ENCODE measurements around the gene SCARF2.

The SCARF2 gene

DNA sequence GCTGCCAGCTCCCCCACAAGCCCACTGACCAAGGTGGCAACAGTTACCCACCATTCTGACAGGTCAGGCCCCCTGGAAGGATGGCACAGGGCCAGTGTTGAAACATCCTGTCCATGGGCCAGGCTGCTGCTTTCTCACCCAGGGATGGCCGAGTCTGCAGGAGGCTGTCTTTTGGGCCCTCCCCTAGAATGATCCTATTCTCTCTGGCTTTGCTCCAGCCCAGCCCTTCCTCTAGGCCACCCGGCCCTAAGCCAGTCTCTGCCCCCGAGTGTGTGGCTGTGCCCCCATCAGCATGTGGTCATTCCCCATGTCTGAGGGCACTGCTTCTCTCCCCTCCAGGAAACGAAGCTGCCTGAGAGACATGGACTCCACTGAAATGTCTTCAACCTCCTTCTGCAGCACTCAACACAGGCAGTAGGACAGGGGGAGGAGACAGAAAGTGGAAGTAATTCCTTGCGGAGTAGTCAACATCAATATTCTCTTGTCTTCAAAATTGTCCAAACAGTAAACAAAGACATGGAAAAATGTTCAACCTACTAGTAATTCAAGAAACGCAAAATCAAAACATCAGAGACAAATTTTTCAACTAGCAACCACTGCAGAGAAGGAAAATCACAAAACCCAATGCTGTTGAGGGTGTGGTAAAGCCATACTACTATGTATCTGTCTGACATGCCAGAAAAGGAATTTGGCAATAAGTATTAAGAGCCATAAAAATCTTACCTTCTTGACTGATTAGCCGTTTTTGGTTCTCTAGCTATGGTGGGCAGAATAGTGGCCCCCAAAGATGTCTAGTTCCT is 5.1 kb upstream of the SCARF2 start:
- Histone ChIP-seq H3K27me3 (replicated peaks) (no peaks in the 10 kb centered on the region), H3K27ac (no peak overlapping the region), H3K36me3 (replicated peaks) (peaks cover 8% of the 10 kb centered on the region), H3K4me3 (ENCODE audit: low read depth, low read length) (no peak overlapping the region)
- TF ChIP-seq, protein P1, sequence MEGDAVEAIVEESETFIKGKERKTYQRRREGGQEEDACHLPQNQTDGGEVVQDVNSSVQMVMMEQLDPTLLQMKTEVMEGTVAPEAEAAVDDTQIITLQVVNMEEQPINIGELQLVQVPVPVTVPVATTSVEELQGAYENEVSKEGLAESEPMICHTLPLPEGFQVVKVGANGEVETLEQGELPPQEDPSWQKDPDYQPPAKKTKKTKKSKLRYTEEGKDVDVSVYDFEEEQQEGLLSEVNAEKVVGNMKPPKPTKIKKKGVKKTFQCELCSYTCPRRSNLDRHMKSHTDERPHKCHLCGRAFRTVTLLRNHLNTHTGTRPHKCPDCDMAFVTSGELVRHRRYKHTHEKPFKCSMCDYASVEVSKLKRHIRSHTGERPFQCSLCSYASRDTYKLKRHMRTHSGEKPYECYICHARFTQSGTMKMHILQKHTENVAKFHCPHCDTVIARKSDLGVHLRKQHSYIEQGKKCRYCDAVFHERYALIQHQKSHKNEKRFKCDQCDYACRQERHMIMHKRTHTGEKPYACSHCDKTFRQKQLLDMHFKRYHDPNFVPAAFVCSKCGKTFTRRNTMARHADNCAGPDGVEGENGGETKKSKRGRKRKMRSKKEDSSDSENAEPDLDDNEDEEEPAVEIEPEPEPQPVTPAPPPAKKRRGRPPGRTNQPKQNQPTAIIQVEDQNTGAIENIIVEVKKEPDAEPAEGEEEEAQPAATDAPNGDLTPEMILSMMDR (IDR thresholded peaks at IDR 0.05; ENCODE audit: low read depth, low read length, missing control alignments): no peak
- no peak for DNase-seq
- in situ Hi-C loops (cut with HindIII; ENCODE audit: low pct_ligation_motif_present, low sequenced_read_pairs): no loop called here

DNA sequence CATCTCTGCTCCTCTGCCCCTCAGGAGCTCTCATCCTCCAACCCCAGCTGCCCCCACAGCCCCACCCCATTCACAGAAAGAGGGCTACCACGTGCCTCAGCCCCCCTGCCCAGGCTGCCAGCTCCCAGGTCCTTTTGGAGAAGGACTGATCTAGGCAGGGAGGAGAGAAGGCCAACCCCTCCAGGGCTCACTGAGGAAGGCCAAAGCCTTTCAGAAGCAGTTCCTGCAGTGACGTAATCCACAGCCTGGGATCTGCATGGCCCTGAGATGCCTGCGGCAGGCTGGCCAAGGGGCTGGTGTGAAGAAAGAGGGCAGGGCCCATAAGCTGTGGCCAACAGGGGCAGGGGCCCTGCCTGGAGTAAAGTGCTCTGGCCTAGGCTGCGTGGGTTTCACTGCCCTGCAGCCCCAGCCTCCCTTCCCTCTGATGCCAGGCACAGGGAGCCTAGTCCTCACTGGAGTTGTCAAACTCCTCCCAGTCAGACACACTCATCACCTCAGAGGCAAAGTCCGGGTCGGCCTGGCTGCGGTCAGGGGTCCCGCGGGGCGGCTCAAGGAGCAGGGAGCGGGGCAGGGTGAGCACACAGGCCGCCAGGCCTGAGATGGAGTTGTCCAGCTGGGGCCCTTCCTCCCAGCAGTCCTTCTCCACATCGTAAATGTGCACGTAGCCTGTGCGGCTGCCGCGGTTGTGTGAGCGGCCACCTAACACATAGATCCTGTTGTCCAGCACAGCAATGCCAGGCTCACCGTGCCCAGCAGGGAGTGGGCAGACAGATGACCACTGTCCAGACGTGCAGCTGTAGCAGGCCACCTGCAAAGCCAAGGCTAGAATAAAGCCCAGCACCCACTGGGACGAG is 4.2 kb upstream of the SCARF2 start:
- H3K27me3 ChIP-seq (replicated peaks): no peaks in the 10 kb centered on the region
- H3K4me3 ChIP-seq (ENCODE audit: low read depth, low read length): no peak overlapping the region
- TF ChIP-seq, protein P1 (IDR thresholded peaks at IDR 0.05; ENCODE audit: low read depth, low read length, missing control alignments): no peak
- no peak for DNase-seq
- no peak overlapping the region for H3K27ac ChIP-seq
- H3K36me3 ChIP-seq (replicated peaks): peaks cover 8% of the 10 kb centered on the region
- in situ Hi-C loops (cut with HindIII; ENCODE audit: low pct_ligation_motif_present, low sequenced_read_pairs): no loop called here

DNA sequence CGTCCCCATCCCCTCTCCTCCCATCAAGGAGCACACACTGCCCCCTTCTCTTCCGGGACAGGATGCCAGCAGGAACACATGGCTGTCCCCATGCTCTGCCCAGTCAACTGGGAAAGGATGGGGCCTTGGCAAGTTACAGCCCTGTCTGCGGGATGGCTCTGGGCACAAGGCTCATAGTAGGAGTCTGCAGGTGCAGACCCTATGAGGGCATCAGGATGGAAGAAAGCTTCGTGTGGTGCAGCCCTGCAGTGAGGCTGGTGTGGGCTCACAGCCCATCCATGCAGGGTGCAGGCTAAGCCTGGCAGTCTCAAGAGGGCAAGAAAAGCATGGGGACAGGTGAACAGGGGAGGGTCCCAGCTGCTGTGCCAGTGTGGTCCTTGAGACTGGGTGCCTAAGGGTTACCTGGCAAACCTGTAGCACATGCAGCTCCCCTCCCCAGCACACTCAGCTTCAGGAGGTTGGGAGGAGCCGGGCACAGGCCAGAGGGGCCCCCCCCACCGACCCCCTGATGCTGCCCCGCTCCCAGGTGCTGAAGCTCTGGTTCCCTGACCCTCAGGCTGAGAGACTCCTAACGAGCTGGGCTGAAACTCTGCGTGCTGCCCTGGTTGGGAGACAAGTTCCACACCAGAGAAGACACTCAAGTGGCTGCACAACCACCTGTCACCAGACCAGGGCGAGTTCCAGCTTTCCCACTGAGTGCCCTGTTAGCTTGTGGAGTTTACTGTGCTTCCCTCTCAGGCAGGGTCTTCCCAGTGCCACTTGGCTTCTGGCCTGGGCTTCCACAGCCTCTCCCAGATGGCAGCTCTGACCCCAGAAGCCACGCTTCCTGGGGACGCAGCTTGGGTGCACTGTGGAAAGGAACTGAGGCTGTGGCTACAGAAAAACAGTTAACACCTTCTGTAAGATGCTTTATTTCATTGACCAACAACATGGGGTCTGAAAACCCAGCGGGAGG is 3.3 kb upstream of the SCARF2 start:
- Histone ChIP-seq H3K36me3 (replicated peaks) (peaks cover 8% of the 10 kb centered on the region), H3K4me3 (ENCODE audit: low read depth, low read length) (no peak overlapping the region), H3K27me3 (replicated peaks) (no peaks in the 10 kb centered on the region), H3K27ac (no peak overlapping the region)
- no peak for DNase-seq
- in situ Hi-C loops (cut with HindIII; ENCODE audit: low pct_ligation_motif_present, low sequenced_read_pairs): no loop called here
- TF ChIP-seq, protein P1 (IDR thresholded peaks at IDR 0.05; ENCODE audit: low read depth, low read length, missing control alignments): no peak

DNA sequence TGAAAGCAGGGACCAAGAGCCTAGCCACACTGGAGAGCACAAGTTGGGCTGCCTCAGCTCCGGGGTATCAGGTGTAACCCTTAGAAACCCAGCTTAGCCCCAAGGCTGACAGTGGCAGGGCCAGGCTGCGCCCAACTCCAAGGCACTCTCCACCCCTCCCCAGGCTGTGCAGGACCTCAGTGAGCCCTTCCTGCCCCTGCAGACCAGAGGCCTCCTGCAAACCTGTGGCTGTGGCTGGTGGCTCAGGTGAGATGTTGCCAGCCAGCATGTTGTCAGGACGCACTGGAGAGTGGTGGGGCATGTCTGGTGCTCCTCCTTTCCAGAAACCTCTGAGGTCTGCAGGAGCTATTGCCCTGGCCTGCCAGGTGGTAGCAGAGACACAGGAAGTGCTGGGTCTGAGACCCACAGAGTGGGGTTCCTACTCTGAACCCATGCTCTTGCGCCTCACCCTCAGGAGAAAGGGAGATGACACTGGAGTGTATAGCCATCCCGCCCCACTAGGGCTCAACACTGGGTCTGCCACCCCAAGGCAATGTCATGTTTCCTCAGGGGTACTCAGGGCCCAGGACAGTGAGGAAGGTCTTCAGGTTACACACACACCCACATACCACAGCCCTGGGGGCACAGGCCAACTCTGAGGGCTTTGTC is 2.4 kb upstream of the SCARF2 start:
- in situ Hi-C loops (cut with HindIII; ENCODE audit: low pct_ligation_motif_present, low sequenced_read_pairs): no loop called here
- DNase-seq: no peak
- TF ChIP-seq, protein P1 (IDR thresholded peaks at IDR 0.05; ENCODE audit: low read depth, low read length, missing control alignments): no peak
- Histone ChIP-seq H3K4me3 (ENCODE audit: low read depth, low read length) (no peak overlapping the region), H3K36me3 (replicated peaks) (peaks cover 8% of the 10 kb centered on the region), H3K27me3 (replicated peaks) (no peaks in the 10 kb centered on the region), H3K27ac (no peak overlapping the region)

DNA sequence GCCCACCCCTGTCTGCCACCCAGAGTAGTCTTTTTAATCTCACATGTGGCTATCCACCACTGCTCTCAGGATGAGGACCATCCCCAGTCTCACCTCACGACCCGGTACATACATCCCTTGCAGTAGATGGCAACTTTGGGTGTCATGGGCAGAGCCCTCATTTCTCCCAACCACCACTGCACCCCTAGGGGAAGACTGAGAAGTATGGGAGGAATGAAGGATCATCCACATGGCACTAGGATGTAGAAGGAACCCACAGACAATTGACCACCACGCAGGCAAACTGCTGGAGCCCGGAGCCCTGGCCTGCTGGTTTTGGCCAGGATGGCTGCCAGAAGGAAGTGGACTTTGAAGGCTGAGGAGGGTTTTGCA is 1.9 kb upstream of the SCARF2 start:
- TF ChIP-seq, protein P1 (IDR thresholded peaks at IDR 0.05; ENCODE audit: low read depth, low read length, missing control alignments): no peak
- DNase-seq: no peak
- H3K27ac ChIP-seq: no peak overlapping the region
- no peak overlapping the region for H3K4me3 ChIP-seq (ENCODE audit: low read depth, low read length)
- peaks cover 8% of the 10 kb centered on the region for H3K36me3 ChIP-seq (replicated peaks)
- no peaks in the 10 kb centered on the region for H3K27me3 ChIP-seq (replicated peaks)
- in situ Hi-C loops (cut with HindIII; ENCODE audit: low pct_ligation_motif_present, low sequenced_read_pairs): no loop called here
